Erythroblast (primary cell): ENCODE data around the gene PKLR.
"Not testable (repeated sequence)": the region's sequence is repeated elsewhere in the genome, so short reads cannot be mapped to it uniquely, and the experiment has no call there.

Experiments used
- DNase-seq, 2 experiments: peaks; one replicate each; lab custom pipeline; 2025; lab: John Stamatoyannopoulos, UW
- GATA1 ChIP-seq: IDR thresholded peaks from 2 replicates; pipeline ENCODE4 v1.6.1; 2011; ENCODE audit warnings: low read depth, mild to moderate bottlenecking, control low read depth, low read length, moderate library complexity
- POLR2A ChIP-seq: IDR thresholded peaks from 2 replicates; pipeline ENCODE4 v1.6.1; 2011; ENCODE audit warnings: mild to moderate bottlenecking, low read length

Gene PKLR

DNA sequence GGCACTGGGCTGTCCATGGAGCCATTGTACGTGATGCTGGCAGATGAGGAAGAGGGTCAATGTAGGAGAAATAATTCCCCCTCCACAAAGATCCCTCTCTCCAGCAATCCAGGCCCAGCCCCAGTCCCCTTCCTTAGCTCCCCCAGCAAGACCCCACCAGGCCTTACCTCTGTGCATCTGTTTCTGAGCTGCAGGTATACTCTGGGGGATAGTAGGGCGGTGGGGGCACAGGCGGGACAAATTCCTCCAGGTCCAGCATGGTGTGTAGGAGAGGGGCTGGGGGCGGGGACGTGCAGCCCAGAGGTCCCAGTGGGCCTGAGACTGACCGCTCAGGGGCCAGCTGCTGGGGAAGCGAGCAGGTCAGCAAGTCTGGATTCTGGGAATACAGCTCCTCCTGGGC, 49.7 kb downstream of the PKLR start:
- TF ChIP-seq POLR2A, result no peak
- TF ChIP-seq GATA1, result no peak
- no peak for DNase-seq

DNA sequence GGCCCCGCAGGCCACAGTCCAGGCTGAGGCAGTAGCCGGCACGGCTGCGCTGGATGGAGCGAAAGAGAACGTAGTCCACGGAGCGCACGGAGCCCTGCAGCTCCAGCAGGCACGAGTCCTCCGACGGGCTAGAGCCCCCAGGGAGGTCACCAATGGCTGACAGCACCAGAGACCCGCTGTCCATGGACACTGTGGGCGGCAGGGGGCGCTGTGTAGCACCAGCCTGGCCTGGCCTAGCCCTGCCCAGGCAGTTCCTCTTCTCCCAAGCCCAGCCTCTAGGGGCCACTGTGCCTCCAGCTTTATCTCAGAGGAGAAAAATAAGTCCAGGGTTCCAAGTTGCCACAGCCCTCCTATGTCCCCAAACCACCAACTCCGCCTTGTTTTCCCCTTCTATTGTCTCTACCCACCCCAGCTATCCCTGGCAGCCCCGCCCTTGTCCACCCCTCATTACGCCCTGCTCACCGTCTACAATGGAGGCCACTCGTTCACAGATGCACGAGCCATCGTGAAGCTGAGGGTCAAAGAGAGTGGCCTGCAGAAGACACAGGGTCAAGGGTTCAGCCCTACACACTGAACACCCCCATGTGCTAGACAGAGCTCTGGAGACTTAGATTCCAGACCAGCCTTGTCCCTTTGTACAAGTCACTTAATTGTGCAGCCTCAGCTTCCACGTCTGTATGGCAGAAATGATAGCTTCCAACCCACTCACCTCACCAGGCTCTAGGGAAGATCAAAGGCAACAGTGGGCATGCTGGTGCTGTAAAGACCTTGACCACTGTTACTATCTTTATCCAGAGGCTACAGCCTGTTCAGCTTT, 50.4 kb downstream of the PKLR start:
- TF ChIP-seq POLR2A (peak; percentile 31), GATA1 (no peak)
- DNase-seq, result peak; percentile 95 to 97

DNA sequence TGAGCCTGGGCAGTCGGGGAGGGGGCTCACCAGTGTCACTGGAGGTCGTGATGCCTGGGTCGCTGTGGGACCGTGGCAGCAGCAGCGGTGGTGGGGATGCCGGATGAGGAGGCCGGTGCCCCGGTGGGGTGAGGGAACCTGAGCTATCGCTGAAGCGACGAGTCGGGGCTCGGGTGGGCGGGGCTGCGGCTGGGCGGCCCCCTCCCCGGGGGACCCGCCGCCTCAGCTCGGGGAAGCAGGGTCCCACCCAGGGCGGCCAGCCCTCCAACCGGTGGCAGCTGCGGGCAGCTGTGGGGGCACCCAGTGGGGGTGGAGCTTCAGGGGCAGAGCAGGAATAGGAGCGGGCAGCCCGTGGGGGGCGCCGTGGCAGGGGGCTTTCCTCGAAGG, 51.0 kb downstream of the PKLR start:
- no peak for DNase-seq

DNA sequence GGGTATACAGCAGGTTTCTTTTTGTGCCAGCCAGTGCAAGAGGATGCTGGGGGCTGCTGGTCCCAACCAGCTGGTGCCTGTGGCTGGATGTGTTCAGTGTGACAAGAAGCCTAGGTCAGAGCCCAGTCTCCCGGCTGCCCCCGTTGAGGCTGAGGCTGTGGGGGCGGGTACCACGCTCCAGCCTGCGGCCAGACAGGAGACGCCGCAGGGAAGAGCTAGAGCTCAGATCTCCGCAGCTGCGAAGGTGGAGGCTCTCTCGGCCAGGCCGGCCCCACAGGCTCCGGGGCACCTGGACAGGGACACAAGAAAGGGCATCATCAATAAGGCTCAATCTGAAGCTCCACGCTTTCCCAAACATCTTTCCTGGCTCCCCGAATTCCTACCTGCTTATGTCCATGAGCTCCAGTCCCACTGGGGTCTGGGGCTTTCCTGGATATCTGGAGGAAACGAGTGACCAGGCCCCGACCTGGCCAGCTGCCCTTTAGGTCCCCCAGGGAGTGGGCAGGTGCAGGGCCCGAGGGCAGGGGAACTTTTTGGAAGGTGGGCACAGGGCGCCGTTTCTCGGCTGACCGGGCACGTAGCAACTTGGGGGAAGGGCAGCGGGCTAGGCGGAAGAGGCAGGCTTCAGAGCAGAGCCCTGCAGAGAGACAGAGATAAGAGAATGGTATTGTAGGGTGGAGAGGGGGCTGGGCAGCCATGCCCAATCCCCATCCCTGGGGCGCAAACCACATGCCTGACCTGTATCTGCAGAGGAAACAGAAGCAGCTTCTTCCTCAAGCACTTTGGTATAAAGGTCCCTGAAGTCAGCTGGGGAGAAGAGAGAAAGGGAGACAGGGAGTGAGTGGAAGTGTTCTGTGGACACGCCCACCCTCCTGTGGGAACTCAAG, 53.3 kb downstream of the PKLR start:
- peak; percentile 39 to 62 for DNase-seq
- no peak for TF ChIP-seq GATA1
- TF ChIP-seq POLR2A, result peak; percentile 47

More for the DNA sequence above, 51.0 kb downstream of the PKLR start:
- TF ChIP-seq GATA1, result no peak
- TF ChIP-seq POLR2A, result no peak

DNA sequence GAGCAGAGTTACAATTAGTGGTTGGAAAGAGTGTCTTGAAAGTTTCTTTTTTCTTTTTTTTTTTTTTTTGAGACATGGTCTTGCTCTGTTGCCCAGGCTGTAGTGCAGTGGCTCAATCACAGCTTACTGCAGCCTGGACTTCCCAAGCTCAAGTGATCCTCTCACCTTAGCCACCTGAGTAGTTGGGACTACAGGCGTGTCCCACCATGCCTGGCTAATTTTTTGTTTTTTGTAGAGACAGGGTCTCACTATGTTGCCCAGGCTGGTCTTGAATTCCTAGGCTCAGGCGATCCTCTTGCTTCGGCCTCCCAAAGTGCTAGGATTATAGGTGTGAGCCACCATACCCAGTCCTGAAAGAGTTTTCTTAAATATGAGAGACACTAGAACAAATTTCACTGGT, 54.4 kb downstream of the PKLR start:
- DNase-seq, result not testable (repeated sequence)

DNA sequence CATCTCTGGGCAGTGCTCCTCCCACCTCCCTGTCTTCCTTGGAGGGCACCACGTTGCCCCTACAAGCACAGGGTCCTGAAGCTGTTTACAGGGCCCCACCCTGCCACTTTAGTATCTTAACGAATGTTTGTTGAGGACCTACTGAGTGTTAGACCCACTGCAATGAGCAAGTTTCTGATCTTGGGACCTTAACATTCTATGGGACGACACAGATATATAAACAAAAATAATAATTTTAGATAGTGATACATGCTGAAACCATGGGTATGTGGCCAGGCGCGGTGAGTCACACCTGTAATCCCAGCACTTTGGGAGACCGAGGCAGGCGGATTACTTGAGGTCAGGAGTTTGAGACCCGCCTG, 56.1 kb downstream of the PKLR start:
- TF ChIP-seq POLR2A, result no peak
- DNase-seq, result no peak

DNA sequence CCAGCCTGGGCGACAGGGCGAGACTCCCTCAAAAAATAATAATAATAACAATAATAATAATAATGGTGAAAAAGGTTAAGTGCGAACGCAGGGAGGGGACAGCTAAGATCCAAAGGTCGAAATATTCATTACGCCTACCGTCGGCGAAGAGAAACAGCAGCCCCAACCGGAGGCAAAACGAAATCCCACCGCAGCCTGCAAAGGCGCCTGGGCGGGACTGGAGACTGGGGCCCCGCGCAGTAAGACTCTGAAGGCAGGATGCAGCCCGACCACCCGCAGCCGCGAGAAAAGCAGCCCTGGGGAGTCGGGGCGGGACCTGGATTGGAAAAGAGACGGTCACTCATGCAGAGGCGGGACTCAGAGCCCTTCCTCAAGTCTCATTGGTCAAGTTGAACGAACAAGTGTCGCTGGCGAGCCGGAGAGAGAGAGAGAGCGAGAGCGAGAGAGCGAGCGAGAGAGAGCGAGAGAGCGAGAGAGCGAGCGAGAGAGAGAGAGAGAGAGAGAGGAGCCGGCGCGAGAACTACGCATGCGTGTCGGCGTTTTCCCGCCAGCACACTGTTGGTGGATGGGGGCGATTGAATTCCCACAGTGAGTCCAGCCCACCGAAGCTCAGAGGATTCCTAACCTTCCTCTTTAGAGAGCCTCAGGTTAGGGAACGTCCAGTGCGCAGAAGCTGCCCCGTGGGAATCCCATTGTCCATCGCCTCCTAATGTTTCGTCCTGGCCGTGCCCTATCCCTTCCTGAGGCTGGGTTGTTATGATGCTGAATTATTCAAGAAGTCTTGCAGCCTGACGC, 56.7 kb downstream of the PKLR start:
- TF ChIP-seq GATA1 (no peak), POLR2A (peak; percentile 95)
- DNase-seq, result peak; percentile 96 to 99

DNA sequence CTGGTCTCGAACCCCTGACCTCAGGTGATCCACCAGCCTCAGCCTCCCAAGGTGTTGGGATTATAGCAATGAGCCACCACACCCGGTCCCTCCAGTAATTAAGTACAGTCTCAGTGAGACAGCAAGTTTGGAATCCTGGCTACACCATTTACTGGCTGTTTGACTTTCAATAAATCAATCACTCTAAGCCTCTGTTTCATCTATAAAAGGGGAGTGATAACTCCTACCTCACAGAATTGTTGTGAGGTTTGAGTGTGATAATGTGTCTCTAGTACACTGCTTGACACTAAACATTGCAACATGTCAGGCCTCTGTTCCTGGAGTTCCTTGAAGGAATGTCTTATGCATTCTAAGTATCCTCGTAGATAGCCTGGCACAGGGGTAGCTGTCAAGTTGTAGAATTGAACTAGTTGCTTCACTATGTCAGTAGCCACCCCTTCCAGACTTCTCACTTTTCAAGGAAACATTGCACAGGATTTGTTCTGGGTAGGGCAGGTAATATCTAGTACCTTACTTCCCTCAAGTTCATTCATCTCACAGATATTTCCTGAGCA, 58.4 kb downstream of the PKLR start:
- no peak for TF ChIP-seq POLR2A
- no peak for TF ChIP-seq GATA1
- no peak for DNase-seq

DNA sequence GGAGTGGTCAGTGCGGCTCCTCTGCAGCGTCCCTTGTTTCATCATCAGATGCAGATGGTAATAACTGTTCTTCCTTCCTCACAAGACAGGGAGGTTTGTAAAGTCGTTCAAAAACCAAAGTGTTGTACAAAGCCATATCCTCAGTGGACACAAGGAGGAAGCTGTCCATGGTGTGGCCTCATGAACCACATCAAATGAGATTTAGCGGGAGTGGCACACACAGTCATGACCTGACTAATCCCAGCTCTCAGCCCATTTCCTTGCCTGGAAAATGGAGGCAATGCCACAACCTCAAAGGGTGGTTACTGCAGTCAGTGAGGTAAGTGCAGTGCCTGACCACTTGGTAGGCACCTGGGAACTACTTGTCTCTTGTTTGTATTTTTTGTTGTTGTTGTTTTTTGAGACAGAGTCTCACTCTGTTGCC, 59.4 kb downstream of the PKLR start:
- no peak for DNase-seq
- TF ChIP-seq GATA1 (no peak), POLR2A (no peak)

DNA sequence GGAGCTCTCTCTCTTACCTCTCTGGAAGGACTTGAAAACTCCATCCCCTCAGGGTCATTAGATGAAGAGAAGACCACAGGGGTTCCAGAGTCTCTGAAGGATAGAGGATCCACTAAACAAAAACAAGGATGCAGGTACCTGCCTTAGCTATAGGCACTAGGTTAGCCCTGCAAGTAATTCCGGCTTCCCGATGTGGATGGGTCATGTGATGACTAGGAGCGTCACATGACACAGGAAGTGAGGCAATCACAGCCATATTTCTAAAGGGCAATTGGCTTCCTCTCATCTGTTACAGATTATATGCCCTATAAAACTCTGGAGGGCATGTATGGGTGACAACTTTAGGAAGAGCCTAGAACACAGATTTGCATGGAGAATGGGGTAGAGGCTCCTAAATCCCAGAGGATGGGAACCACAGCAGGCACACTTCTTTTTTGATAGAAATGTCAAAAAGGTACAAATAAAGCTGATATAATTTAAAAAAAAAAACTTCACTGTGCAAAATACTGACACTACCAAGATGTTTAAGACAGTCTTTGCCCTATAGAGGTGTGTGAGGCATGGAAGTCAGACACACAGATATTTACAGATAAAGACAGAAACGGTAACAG, 60.1 kb downstream of the PKLR start:
- TF ChIP-seq POLR2A (peak; percentile 22), GATA1 (no peak)
- DNase-seq, result peak; percentile 82 to 86
